Right cardiac atrium (tissue), 5 donors: ENCODE results near the gene DNAH10. TPM values are rescaled to one million over a fixed set of nuclear protein-coding genes. Genes with fewer than 3 reads are reported as not detected.

ENCODE experiments used
- ATAC-seq, 2 donors: fragments of 200-7000 bp; cut with Tn5 transposase; one replicate each; pipeline versions ENCODE4 v1.8.0 to v1.9.1; 2020; ENCODE audit warnings: moderate library complexity in 2 of 2, mild to moderate bottlenecking in 1 of 2
- DNase-seq, 3 donors: peaks; one replicate each; pipeline ENCODE4 v3.0.0-alpha.2; 2020
- H3K27ac ChIP-seq: one replicate; pipeline ENCODE4 v1.5.1; 2013; ENCODE audit warnings: mild to moderate bottlenecking, low read length, control low read depth, moderate library complexity
- H3K27me3 ChIP-seq: one replicate; pipeline ENCODE4 v1.6.1; 2013; ENCODE audit not compliant: control insufficient read depth, insufficient read depth
- H3K4me1 ChIP-seq: one replicate; pipeline ENCODE4 v1.6.1; 2013; ENCODE audit warnings: low read length; ENCODE audit not compliant: control insufficient read depth, insufficient read depth
- H3K4me3 ChIP-seq: one replicate; pipeline ENCODE4 v1.5.1; 2013; ENCODE audit warnings: low read length, control low read depth
- H3K9me3 ChIP-seq: one replicate; pipeline ENCODE4 v1.6.1; 2013; ENCODE audit warnings: low read length; ENCODE audit not compliant: control insufficient read depth
- WGBS: extraction: QIAGEN DNeasy Blood & Tissue Kit; methylation state at CpG from one replicate; pipeline ENCODE4 v1.1.7; 2013; 5-methylcytosine and 5-hydroxymethylcytosine counted together
- intact Hi-C, 4 donors: fragments of 100-400 bp; cut with DNase I; formaldehyde crosslinking; loops; one replicate each; pipeline versions ENCODE4 v1.11.0 to v1.14.0; 2022 to 2023
- polyA plus RNA-seq: library from polyadenylated mRNA; stranded (reverse); fragments of 200-250 nt; gene quantifications from one replicate; pipeline ENCODE4 v1.2.3, GENCODE V29; 2013
- total RNA-seq, 4 donors: library from RNA; stranded (reverse); fragmentation: NEBNext Ultra II Directional; extraction: Animal tissue kit (Norgen Biotek cat#: 25700); gene quantifications; one replicate each; pipeline ENCODE4 v1.2.1, GENCODE V29; 2021
- donor health status: healthy with polysubstance abuse.
- donor health status: DM: no; HTN: yes; CAD: no.
- donor health status: DM: no; HTN: no; CAD: no.
- donor health status: DM: no; HTN: yes; CAD: no; lungs with severe emphysema.
- donor health status: DM: yes; HTN: yes; CAD: no.

DNAH10 gene
- total and polyA plus RNA-seq, 5 donors = 0.06 to 0.11 (median 0.07) TPM; not detected in 1

DNA sequence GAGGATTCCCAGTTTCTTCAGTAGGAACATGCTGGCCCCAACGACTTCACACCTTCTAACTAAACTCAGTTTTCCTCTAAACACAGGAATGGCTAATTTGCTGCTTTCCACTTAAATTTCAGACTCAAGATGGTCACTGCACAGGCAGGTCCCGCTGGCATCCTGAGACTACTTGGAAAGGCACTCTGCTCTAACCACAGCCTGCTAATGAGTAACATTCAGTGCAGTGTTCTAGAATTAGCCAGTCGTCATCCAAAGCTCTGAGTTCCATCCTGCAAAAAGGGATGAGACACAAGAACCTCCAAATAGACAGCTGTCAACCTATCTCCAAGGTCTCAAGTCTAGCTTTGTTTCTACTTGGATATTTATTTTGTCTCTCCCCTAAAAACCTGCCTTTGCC, 204.5 kb downstream of the DNAH10 start:
- no peaks in the 10 kb centered on the region for H3K27me3 ChIP-seq
- no peak overlapping the region for H3K4me3 ChIP-seq
- no peak for ATAC-seq
- DNase-seq = no peak
- no peak overlapping the region for H3K27ac ChIP-seq
- intact Hi-C loops = no loop called here
- WGBS = 82% methylated on average over 3 of the region's 3 CpGs
- H3K4me1 ChIP-seq = peaks cover 8% of the 10 kb centered on the region
- no peaks in the 10 kb centered on the region for H3K9me3 ChIP-seq

DNA sequence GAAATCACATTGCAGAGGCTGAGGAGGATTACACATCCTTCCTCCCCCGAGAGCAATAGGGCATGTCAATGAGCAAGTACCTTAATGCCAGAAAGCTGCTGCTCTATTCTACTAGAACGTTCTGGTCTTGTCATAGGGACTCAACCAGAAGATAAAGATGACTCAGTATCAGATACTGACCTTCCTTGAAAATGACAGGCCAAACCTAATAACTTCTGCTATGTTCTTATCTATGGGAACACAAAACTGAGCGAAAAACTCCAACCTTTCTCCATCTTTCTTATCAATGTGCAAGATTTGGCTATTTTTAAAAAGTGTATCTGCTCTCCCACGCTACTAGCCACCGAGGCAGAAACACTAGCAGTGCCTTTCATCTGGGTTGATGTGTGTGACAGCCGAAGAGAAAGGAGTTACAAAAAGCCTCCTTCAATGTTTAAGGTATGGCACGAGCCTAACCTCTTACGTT, 205.1 kb downstream of the DNAH10 start:
- intact Hi-C loops = no loop called here
- ATAC-seq (peak in 1 of 2 donors; percentile 10), DNase-seq (no peak)
- Histone ChIP-seq H3K9me3 (no peaks in the 10 kb centered on the region), H3K4me3 (no peak overlapping the region), H3K27me3 (no peaks in the 10 kb centered on the region), H3K27ac (no peak overlapping the region), H3K4me1 (peaks cover 5% of the 10 kb centered on the region)
- 78% methylated on average over 8 of the region's 8 CpGs for WGBS

DNA sequence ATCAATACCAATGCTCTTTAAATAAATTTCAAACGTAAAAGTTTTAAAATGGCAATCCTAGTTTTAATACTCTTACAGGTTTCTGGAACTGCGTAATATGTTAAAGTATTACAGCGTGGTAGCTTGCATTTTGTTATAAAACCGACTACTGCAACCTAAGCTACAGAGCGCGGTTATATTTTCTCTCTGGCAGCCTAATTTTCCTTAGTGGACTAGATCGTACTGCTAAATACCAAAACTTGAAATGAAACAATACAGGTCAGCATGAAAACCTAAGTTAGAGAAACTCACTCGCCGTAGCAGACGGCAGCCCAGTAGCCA, 209.3 kb downstream of the DNAH10 start:
- WGBS = 30% methylated on average over 10 of the region's 10 CpGs
- ATAC-seq = no peak
- intact Hi-C loops = no loop called here
- Histone ChIP-seq H3K27ac (peak overlapping the region; percentile 71), H3K4me1 (peaks cover 7% of the 10 kb centered on the region), H3K9me3 (no peaks in the 10 kb centered on the region), H3K4me3 (peak overlapping the region; percentile 97), H3K27me3 (no peaks in the 10 kb centered on the region)
- DNase-seq = no peak

DNA sequence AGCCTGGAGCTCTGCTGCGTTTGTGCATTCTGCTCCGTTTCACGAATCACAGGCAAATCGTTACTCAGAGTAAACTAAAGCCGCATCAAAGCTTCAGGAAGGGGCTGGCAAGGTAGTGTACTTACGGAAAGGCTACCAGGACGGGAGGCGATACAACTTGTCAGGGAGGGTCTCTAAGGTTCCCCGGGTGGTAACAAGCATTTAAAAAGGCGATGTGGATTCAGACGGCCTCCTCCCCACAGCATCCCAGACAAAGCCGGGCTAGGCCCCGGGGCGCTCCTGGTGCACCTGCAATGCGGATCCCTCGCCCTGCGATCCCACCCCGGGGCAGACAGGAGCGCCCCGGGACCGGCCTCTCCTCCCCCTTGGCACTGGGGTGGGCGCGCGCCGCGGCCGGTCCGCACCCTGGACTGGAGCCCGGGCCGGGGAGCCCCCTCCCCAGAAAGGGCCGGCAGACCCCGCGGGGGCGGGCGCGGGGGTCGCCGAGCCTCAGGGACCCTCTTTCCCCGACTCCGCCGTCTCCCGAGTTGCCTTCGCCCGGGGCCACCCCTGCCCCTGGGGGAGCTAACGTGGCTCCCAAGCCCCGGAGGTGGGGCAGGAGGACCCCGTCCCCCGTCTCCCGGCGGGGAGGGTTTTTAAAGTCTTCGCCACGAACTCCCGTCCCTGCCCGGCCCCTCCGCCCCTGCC, 209.8 kb downstream of the DNAH10 start:
- 1% methylated on average over 55 of the region's 55 CpGs for WGBS
- H3K4me1 ChIP-seq = peaks cover 2% of the 10 kb centered on the region
- DNase-seq (peak in 2 of 3 donors; percentile 30 to 70), ATAC-seq (peak; percentile 8 to 10)
- intact Hi-C loops = no loop called here
- H3K4me3 ChIP-seq = peak overlapping the region; percentile 97
- no peaks in the 10 kb centered on the region for H3K9me3 ChIP-seq
- H3K27me3 ChIP-seq = no peaks in the 10 kb centered on the region
- H3K27ac ChIP-seq = peak overlapping the region; percentile 71

DNA sequence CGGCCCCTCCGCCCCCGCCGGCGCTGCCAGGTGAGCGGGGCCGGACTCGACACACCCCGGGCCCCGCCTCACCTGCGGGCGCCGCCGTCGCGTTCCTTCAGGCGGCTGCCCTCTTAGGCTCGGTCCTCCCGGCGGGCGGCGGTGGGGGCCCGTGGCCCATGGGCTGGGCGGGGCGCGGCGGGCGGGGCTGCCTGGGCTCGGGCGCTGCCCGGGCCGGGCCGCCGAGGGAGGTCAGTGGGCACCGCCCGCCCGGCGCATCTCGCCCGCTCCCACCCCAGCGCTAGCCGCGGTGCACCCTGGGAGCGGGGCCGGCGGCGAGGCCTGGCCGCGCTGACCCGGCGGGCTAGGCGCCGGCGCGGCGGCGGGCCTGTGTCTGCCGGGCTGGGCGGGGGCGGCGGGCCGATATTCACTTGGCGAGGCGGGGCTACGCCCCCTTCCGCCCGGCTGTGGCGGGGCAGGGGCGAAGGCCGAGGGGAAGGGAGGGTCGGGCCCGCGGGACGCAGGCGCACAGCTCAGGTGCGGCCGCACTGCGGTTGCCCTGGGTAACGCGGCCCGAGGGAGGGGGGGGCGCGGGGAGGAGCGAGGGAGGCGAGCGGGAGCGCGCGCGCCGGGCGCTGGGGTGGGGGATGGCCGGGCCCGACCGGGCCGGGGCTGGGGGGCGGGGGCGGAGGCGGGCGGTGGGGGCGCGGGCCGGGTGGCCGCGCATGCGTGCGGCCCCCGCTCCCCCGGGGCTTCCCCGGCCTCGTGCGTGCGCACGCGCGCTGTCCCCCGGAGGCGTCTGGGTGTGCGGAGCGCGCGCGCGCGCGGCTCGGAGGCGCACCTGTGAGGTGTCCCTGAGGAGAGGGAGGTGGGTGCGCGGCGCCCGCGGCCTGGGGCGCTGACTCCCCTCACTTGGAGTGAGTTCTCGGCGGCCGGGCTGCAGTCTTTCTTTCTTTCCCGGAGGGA, 210.6 kb downstream of the DNAH10 start, which contains the start of the genes CCDC92 and ZNF664:
Gene CCDC92 (minus strand): TSS at position 375 of the 945 bp plus-strand sequence. CDS start 28,526 bp downstream, outside the sequence.
Gene ZNF664 (plus strand): TSS at position 759 of the 945 bp plus-strand sequence. CDS start 38,930 bp downstream, outside the sequence.
- Histone ChIP-seq H3K27ac (peak within 1 kb of the TSS; percentile 77), H3K4me1 (peaks cover 2% of the 10 kb centered on the region), H3K4me3 (peak within 1 kb of the TSS; percentile 97), H3K9me3 (no peaks in the 10 kb centered on the region), H3K27me3 (no peaks in the 10 kb centered on the region)
- intact Hi-C loops = no loop called here
- ATAC-seq (peak; percentile 94 to 95), DNase-seq (peak; percentile 92 to 97 (median 97))
- WGBS = under 1% methylated on average over 135 of the region's 138 CpGs

DNA sequence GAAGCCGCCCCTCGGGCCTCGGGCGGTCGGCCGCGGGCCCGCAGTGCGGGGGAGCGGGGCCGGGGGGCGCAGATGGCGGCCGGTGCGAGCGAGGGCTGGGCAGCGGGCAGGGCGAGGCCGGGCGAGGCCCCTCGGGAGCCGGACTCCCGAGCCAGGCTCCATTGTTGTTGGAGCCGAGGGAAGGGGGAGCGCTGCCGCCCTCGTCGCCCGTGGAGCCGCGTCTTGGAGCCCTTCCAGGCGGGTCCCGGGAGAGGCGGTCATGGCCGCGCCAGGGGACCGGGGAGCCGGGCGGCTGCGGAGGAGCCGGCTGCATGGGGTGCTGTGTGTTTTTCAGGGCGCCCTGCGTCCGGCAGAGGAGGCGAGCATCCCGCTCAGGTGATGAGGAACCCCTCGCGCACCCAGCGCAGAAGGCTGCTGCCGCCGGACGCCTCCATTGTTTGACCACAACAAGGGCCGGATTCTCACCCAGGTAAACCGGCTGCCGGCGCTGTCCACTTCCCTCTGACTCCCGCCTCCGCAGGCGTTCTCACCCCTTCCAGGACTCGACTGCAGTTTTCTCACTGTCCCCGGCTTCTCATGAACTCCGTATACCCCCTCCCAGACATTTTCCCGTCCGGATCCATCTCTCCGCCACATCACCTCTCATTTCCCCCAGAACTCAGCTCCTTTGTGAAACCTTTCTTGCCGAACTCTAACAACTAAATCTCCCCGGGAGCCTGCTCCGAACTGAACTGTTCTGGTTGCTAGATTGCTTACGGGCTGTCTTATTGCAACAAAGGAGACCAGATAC, 211.6 kb downstream of the DNAH10 start:
- Histone ChIP-seq H3K27me3 (no peaks in the 10 kb centered on the region), H3K9me3 (no peaks in the 10 kb centered on the region), H3K4me1 (peaks cover 2% of the 10 kb centered on the region), H3K4me3 (peak overlapping the region; percentile 97), H3K27ac (peak overlapping the region; percentile 77)
- DNase-seq = peak; percentile 59 to 85 (median 81)
- 1% methylated on average over 69 of the region's 69 CpGs for WGBS
- peak; percentile 4 to 12 for ATAC-seq
- intact Hi-C loops = no loop called here

DNA sequence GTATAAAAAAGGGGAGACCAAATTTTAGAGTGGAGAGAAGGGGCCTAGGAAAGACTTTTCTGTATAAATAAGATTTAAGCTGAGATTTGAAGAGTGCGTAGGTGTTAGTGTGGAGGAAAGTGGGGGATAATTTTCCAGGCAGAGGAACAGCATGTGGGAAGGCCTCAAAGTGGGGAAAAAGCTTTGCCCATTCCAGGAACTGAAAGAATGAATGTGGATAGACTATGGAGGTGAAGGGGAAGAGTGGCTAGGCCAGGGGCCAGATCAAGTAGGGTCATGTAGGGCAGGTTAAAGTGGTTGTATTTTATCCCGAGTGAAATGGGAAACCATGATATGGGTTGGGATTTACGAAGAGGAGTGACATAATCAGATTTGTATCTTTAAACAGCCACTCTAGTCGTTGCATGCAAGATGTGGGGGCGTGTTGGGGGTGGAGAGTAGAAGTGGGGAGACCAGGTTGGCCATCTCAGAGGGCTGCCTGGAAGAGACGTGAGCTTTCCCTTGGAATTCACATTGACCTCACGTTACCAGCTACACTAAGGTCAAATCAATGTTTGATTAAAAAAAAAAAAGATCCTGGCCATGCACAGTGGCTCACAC, 214.2 kb downstream of the DNAH10 start:
- no peaks in the 10 kb centered on the region for H3K9me3 ChIP-seq
- H3K27ac ChIP-seq = no peak overlapping the region
- DNase-seq = no peak
- intact Hi-C loops = no loop called here
- peaks cover 2% of the 10 kb centered on the region for H3K4me1 ChIP-seq
- WGBS = 89% methylated on average over 7 of the region's 7 CpGs
- ATAC-seq = no peak
- H3K4me3 ChIP-seq = no peak overlapping the region
- no peaks in the 10 kb centered on the region for H3K27me3 ChIP-seq

DNA sequence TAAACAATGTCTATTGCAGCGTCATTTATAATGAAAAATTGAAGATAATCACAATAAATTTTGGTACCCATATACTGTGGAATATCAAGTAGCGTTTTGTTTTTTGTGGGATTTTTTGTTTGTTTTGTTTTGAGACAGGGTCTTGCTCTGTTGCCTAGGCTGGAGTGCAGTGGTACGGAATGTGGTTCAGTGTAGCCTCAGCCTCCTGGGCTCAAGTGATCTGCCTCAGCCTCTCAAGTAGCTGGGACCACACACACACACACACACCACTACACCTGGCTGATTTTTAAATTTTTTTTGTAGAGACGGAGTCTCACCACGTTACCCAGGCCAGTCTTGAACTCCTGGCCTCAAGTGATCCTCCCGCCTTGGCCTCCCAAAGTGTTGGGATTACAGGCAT, 217.5 kb downstream of the DNAH10 start:
- no peak for ATAC-seq
- Histone ChIP-seq H3K27ac (no peak overlapping the region), H3K4me3 (no peak overlapping the region), H3K4me1 (peaks cover 8% of the 10 kb centered on the region), H3K27me3 (no peaks in the 10 kb centered on the region), H3K9me3 (no peaks in the 10 kb centered on the region)
- intact Hi-C loops = no loop called here
- 95% methylated on average over 6 of the region's 6 CpGs for WGBS
- no peak for DNase-seq

DNA sequence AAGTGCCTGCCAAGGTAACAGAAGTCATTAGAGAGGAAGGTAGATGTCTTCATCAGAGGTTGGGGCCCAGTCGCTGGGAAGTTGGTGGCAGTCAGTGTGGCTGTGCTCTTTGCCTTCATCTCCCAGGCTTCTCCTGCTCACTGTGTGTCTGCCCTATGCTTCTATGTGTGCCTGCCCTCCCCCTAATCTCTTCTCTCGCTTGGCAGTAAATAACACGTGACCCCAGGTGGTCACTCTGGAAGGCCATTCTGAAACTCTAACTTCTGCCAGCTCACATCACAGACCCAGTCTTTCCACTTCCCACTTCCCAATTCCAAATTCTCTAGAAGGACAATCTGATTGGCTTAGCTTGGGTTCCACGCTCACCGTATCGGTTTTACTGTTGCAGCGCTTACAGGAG, 220.2 kb downstream of the DNAH10 start:
- Histone ChIP-seq H3K4me1 (peaks cover 14% of the 10 kb centered on the region), H3K4me3 (no peak overlapping the region), H3K27me3 (no peaks in the 10 kb centered on the region), H3K27ac (no peak overlapping the region), H3K9me3 (no peaks in the 10 kb centered on the region)
- ATAC-seq (no peak), DNase-seq (no peak)
- 80% methylated on average over 7 of the region's 7 CpGs for WGBS
- intact Hi-C loops = loop anchor here (5.0 to 10.0 kb wide), 2 partner anchors 75 to 77 kb away; no protein-coding TSS in a partner anchor

DNA sequence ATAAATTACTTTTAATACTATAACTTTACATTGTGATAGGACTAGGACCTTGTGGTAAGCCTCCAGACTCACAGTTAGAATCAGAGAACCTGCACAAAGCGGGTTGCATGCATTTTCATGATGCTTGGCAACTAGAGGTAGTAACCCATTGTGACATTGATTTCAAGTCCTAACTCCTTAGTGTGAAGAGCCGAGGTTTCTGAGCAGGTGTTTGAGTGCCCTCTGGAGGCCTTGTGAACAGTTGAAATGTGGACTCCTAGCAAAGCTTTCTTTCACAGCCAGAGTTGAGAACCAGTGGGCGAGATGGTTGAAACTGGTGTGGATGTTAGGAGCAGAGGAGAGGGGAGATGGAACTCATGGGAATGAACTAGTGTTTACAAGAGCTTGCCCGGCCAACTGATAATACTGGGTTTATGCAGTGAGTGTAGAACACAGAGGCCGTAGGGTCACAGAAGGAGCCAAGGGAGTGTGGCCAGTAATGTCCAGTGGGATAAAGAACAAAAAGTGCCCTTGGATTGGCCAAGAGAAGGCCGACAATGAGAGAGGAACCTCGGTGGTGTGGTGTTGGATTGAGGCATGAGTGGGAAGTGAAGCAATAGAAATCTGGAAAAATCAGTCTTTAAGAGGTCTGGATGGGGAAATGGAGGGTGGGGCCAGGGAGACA, 221.9 kb downstream of the DNAH10 start:
- H3K4me3 ChIP-seq = no peak overlapping the region
- H3K9me3 ChIP-seq = no peaks in the 10 kb centered on the region
- H3K27me3 ChIP-seq = no peaks in the 10 kb centered on the region
- H3K4me1 ChIP-seq = peaks cover 16% of the 10 kb centered on the region
- intact Hi-C loops = loop anchor here (5.0 to 10.0 kb wide), 2 partner anchors 77 to 79 kb away; no protein-coding TSS in a partner anchor
- 42% methylated on average over 7 of the region's 7 CpGs for WGBS
- ATAC-seq (peak; percentile 74 to 89), DNase-seq (peak in 2 of 3 donors; percentile 43 to 68)
- peak overlapping the region; percentile 55 for H3K27ac ChIP-seq
